Vagina (tissue), 2 donors: ENCODE measurements around the gene LITAFD.

Experiments
- POLR2A ChIP-seq, 2 donors: fragments of 450-650 bp; IDR thresholded peaks; one replicate each; pipeline ENCODE4 v1.6.1; 2017; ENCODE audit warnings: antibody characterized with exemption in 2 of 2, mild to moderate bottlenecking in 2 of 2, moderate library complexity in 2 of 2
- TF ChIP-seq, protein P1 (sequence below), 3 experiments: fragments of 450-650 bp in 2 of 3; fragments of 200-600 bp in 1 of 3; sonication (generic) in 1 of 3; IDR thresholded peaks; one replicate each; pipeline ENCODE4 v1.5.1; 2017 to 2019; ENCODE audit warnings: antibody characterized with exemption in 3 of 3, mild to moderate bottlenecking in 2 of 3, moderate library complexity in 2 of 3

DNA sequence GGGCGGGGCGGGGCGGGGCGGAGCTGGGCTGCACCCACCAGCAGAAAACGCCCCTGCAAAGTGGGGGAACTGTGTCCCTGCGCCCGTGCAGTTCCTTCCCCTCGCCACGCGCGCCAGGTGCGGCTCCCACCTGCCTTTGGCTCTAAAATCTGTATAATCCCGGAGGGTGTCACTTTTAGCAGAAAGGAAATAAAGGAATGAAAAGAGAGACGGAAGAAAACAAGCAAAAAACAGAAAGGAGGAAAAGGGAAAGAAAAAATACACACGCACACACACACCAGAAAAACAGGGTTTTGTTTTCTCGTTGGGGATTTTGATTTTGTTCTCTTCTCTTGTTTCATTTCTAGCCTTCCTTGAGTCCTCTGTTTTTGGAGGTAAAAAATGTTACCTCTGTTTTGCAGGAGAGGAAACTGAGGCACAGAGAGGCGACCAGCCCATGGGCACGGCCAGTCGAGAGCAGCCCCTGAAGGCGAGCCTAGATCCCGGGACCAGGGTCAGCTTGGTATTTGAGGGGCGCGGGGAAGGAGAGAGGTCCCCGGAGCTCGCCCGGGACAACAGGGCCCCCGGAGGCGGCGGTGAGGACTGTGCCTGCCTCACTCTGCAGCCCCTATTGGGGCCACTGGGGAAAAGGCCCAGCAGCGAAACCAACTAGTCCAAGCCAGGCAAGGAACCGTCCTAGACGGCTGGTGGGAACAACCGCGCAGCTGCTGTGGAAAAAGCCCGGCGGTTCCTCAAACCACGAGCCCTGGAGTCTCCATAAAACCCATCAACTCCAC, 12.8 kb upstream of the LITAFD start:
- TF ChIP-seq, protein P1, sequence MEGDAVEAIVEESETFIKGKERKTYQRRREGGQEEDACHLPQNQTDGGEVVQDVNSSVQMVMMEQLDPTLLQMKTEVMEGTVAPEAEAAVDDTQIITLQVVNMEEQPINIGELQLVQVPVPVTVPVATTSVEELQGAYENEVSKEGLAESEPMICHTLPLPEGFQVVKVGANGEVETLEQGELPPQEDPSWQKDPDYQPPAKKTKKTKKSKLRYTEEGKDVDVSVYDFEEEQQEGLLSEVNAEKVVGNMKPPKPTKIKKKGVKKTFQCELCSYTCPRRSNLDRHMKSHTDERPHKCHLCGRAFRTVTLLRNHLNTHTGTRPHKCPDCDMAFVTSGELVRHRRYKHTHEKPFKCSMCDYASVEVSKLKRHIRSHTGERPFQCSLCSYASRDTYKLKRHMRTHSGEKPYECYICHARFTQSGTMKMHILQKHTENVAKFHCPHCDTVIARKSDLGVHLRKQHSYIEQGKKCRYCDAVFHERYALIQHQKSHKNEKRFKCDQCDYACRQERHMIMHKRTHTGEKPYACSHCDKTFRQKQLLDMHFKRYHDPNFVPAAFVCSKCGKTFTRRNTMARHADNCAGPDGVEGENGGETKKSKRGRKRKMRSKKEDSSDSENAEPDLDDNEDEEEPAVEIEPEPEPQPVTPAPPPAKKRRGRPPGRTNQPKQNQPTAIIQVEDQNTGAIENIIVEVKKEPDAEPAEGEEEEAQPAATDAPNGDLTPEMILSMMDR (IDR thresholded peaks at IDR 0.05) = no peak
- no peak for TF ChIP-seq POLR2A (IDR thresholded peaks at IDR 0.05)
